Measurements from ENCODE around the gene NUP35.

- TF ChIP-seq POLR2A (IDR thresholded peaks at IDR 0.05; ENCODE audit: low read length) (no peak), GATA1 (IDR thresholded peaks at IDR 0.05; ENCODE audit: low read depth, low read length) (no peak)
Observed at GRCh38 chr2:183186296-183186695, 62.1 kb downstream of the NUP35 start.
